Esophagus squamous epithelium (tissue), 5 donors: ENCODE results near the gene ASTN1. TPM values are rescaled to one million over a fixed set of nuclear protein-coding genes. Genes with fewer than 3 reads are reported as not detected.

Experiments
- DNase-seq: peaks from one replicate; lab custom pipeline; 2025; lab: John Stamatoyannopoulos, UW
- H3K27ac ChIP-seq, 4 donors: fragments of 200-600 bp; sonication (generic); one replicate each; pipeline ENCODE4 v1.5.1; 2016 to 2019; ENCODE audit warnings: mild to moderate bottlenecking in 1 of 4
- H3K27me3 ChIP-seq, 4 donors: fragments of 200-600 bp; sonication (generic); 1 replicate in 3 of 4; 2 replicates in 1 of 4; pipeline versions ENCODE4 v1.5.1 to v1.6.0; 2017 to 2021; ENCODE audit warnings: antibody characterized with exemption in 1 of 4
- H3K36me3 ChIP-seq, 3 donors: fragments of 200-600 bp; sonication (generic); one replicate each; pipeline ENCODE4 v1.5.1; 2016 to 2019
- H3K4me1 ChIP-seq, 3 donors: fragments of 200-600 bp; sonication (generic); one replicate each; pipeline ENCODE4 v1.5.1; 2017 to 2019
- H3K4me3 ChIP-seq, 4 donors: fragments of 200-600 bp; sonication (generic); 1 replicate in 3 of 4; 2 replicates in 1 of 4; pipeline ENCODE4 v1.5.1; 2016 to 2019; ENCODE audit warnings: mild to moderate bottlenecking in 2 of 4, moderate library complexity in 1 of 4
- H3K9me3 ChIP-seq, 3 donors: fragments of 200-600 bp; sonication (generic); one replicate each; pipeline ENCODE4 v1.5.1; 2016 to 2019
- POLR2A ChIP-seq, 4 donors: fragments of 450-650 bp; IDR thresholded peaks; one replicate each; pipeline ENCODE4 v1.6.1; 2017; ENCODE audit warnings: antibody characterized with exemption in 4 of 4, mild to moderate bottlenecking in 4 of 4, moderate library complexity in 3 of 4
- WGBS, 2 donors: methylation state at CpG; one replicate each; pipeline ENCODE4 v1.1.5; 2018; 5-methylcytosine and 5-hydroxymethylcytosine counted together
- intact Hi-C: fragments of 100-400 bp; cut with DNase I; formaldehyde crosslinking; loops from one replicate; pipeline ENCODE4 v1.15.0; 2022
- total RNA-seq, 4 donors: library from RNA; depleted of rRNA; stranded (reverse); fragments of >200 nt; gene quantifications; one replicate each; pipeline ENCODE4 v1.1.0, GENCODE V29; 2016
- TF ChIP-seq, protein P1 (sequence below), 6 experiments: fragments of 450-650 bp in 4 of 6; fragments of 200-600 bp in 2 of 6; sonication (generic) in 2 of 6; IDR thresholded peaks; one replicate each; pipeline ENCODE4 v1.5.1; 2016 to 2019; ENCODE audit warnings: antibody characterized with exemption in 6 of 6, mild to moderate bottlenecking in 4 of 6, moderate library complexity in 4 of 6
- donor health status: DM: yes; HTN: yes; CAD: no.

The ASTN1 gene
- total RNA-seq, 4 donors from 2014 or later, result under 0.01 TPM; not detected in 3

DNA sequence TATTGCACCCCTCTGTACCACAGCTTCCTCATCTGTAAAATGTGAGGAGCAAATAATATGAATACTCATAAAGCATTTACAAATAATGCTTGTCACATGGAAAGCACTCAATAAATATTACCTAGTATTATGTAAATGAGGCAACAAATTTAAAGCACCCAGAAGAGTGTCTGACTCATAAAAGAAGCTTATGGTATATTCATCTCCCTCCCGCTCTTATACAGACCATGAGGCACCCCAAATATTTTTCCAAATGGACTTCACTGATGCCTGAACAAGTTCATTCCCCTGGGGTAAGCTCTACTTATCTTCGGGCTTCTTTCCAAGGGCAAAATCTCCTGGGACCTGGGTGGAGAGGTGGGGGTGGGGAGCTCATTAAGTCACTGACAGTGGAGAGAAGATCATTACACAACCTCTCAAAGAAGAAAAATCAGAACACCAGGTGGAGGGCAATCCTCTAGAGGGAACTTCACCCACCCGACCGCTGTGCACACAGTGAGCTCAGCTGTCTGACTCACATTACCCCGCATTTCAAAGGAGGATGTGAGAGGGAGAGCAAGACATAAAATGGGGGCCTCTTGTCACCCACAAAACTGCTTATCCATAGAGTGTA, 166.2 kb downstream of the ASTN1 start:
- Histone ChIP-seq H3K9me3 (no peaks in the 10 kb centered on the region), H3K27me3 (no peaks in the 10 kb centered on the region), H3K27ac (no peak overlapping the region), H3K36me3 (no peaks in the 10 kb centered on the region), H3K4me3 (no peak overlapping the region), H3K4me1 (no peaks in the 10 kb centered on the region)
- intact Hi-C loops, result no loop called here
- TF ChIP-seq, protein P1, sequence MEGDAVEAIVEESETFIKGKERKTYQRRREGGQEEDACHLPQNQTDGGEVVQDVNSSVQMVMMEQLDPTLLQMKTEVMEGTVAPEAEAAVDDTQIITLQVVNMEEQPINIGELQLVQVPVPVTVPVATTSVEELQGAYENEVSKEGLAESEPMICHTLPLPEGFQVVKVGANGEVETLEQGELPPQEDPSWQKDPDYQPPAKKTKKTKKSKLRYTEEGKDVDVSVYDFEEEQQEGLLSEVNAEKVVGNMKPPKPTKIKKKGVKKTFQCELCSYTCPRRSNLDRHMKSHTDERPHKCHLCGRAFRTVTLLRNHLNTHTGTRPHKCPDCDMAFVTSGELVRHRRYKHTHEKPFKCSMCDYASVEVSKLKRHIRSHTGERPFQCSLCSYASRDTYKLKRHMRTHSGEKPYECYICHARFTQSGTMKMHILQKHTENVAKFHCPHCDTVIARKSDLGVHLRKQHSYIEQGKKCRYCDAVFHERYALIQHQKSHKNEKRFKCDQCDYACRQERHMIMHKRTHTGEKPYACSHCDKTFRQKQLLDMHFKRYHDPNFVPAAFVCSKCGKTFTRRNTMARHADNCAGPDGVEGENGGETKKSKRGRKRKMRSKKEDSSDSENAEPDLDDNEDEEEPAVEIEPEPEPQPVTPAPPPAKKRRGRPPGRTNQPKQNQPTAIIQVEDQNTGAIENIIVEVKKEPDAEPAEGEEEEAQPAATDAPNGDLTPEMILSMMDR (IDR thresholded peaks at IDR 0.05), result no peak
- no peak for TF ChIP-seq POLR2A (IDR thresholded peaks at IDR 0.05)
- WGBS, 2 donors, result 43 to 52% methylated on average over 4 to 5 of the region's 5 CpGs
- no peak for DNase-seq

DNA sequence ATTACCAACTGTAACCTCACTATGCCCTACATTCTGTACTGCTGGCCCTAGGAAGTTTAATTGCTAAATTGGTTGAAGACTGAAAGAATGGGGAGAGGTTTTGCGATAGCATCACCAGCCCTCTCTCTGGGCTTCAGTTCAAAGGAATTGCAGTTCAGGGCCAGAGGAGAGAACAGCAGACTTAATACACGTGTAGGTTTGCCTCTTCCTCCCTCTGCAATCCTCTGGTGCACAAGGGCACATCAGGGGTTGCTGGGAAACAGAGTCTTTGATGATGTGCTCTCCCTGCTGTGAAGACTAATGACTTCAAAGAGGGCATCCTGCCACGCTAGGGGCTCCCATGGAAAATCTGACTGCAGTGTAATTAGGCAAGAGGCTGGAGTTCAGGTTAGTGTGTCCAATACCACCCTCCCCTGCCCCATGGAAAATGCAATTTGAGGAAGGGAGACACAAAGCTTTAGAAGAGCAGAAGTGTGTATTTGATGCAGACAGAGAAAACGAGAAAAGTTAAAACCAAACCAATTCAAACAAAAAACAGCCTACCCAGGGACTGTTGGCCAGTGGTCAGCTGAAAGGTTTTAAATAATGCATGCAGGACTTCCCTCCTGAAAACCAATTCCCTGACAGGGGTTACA, 167.9 kb downstream of the ASTN1 start:
- 13 to 27% methylated on average over 4 of the region's 4 CpGs for WGBS, 2 donors
- no peaks in the 10 kb centered on the region for H3K9me3 ChIP-seq
- H3K4me1 ChIP-seq, result no peaks in the 10 kb centered on the region
- no peaks in the 10 kb centered on the region for H3K36me3 ChIP-seq
- TF ChIP-seq, protein P1 (IDR thresholded peaks at IDR 0.05), result no peak
- TF ChIP-seq POLR2A (IDR thresholded peaks at IDR 0.05), result no peak
- no peak overlapping the region for H3K27ac ChIP-seq
- H3K4me3 ChIP-seq, result no peak overlapping the region
- DNase-seq, result no peak
- intact Hi-C loops, result no loop called here
- no peaks in the 10 kb centered on the region for H3K27me3 ChIP-seq

DNA sequence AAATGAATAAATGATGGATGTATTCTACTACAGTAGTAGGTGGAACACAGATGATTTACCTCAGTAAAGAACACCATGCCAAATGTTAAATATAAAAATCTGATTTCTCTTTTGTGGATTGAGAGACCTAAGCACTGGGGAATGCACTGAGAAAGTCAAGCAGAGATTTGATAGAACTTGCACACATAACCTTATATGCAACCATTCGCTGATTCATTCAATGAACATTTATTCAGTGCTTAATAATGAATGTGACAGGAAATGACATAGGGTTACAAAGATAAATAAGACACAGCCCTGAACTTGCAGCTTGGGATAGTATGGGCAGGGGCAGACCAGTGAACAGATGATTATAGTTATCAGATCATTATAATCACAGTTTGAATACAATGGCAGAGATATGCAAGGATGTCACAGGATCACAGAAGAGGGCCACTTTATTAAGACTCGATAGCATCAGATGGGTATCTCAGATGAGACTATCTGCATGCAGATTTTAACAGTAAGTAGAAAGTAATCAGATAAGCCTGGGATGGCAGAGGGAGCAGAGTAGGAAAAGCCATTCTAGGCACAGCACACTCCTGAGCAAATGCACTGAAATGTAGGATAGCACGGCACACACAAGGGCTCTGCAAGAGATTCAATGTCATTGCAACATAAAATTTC, 169.4 kb downstream of the ASTN1 start:
- H3K4me1 ChIP-seq, result no peaks in the 10 kb centered on the region
- no peaks in the 10 kb centered on the region for H3K9me3 ChIP-seq
- no peaks in the 10 kb centered on the region for H3K27me3 ChIP-seq
- 61 to 65% methylated on average over 3 of the region's 3 CpGs for WGBS, 2 donors
- intact Hi-C loops, result no loop called here
- H3K36me3 ChIP-seq, result no peaks in the 10 kb centered on the region
- H3K27ac ChIP-seq, result no peak overlapping the region
- TF ChIP-seq POLR2A (IDR thresholded peaks at IDR 0.05), result no peak
- TF ChIP-seq, protein P1 (IDR thresholded peaks at IDR 0.05), result no peak
- H3K4me3 ChIP-seq, result no peak overlapping the region
- DNase-seq, result no peak

DNA sequence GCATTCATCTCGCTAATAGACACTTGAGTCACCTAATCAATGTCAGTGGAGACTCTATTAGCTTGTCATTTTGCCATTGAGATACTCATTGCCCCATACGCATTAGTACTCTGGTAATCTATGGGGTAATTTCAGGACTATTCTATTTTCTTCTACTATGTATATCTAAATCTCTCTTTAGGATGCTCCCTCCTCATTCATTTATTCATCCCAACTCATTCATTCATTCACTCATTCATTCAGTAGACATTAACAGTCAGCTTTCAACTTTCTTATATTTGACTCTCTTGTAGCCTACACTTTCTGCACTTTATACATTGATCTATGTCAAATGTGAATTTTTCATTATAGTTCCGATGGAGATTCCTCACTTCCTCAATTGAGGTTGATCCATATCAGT, 170.9 kb downstream of the ASTN1 start:
- TF ChIP-seq POLR2A (IDR thresholded peaks at IDR 0.05), result no peak
- TF ChIP-seq, protein P1 (IDR thresholded peaks at IDR 0.05), result no peak
- no peaks in the 10 kb centered on the region for H3K9me3 ChIP-seq
- H3K4me3 ChIP-seq, result no peak overlapping the region
- H3K4me1 ChIP-seq, result no peaks in the 10 kb centered on the region
- no peaks in the 10 kb centered on the region for H3K36me3 ChIP-seq
- no peaks in the 10 kb centered on the region for H3K27me3 ChIP-seq
- no peak for DNase-seq
- WGBS, 2 donors, result 77 to 83% methylated on average over 3 of the region's 3 CpGs
- intact Hi-C loops, result no loop called here
- no peak overlapping the region for H3K27ac ChIP-seq

DNA sequence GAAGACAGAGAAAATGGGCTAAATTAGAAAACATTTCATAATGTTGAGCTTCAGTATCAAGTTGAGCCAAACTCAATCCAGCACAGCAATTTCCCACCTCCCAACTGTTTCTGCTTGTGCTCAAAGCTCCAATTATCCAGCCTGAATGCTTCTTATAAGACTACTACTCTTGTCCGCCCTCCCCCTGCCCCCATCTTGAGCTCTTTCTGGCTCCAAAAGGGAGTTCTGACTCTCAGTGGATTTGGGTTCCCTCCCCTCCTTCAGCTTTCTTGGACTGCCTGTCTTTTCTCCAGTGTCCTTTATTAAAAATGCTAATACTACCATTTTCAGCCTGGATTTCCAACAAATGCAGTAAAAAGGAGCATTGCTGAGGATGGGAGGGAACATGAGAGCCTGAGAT, 174.8 kb downstream of the ASTN1 start:
- Histone ChIP-seq H3K4me1 (no peaks in the 10 kb centered on the region), H3K36me3 (no peaks in the 10 kb centered on the region), H3K4me3 (no peak overlapping the region), H3K27ac (no peak overlapping the region), H3K27me3 (no peaks in the 10 kb centered on the region), H3K9me3 (no peaks in the 10 kb centered on the region)
- 68 to 71% methylated on average over 1 of the region's 1 CpG for WGBS, 2 donors
- no peak for DNase-seq
- intact Hi-C loops, result no loop called here
- TF ChIP-seq, protein P1 (IDR thresholded peaks at IDR 0.05), result no peak
- no peak for TF ChIP-seq POLR2A (IDR thresholded peaks at IDR 0.05)
